ENCODE measurements around the gene KCNS1. TPM values are rescaled to one million over a fixed set of nuclear protein-coding genes. Genes with fewer than 3 reads are reported as not detected.
A peak's percentile ranks its signal among the peaks of the same experiment; 100 is the strongest.

KCNS1 gene
- total RNA-seq, 6 experiments from 2014 or later: 0.46 to 0.95 (median 0.73) TPM

DNA sequence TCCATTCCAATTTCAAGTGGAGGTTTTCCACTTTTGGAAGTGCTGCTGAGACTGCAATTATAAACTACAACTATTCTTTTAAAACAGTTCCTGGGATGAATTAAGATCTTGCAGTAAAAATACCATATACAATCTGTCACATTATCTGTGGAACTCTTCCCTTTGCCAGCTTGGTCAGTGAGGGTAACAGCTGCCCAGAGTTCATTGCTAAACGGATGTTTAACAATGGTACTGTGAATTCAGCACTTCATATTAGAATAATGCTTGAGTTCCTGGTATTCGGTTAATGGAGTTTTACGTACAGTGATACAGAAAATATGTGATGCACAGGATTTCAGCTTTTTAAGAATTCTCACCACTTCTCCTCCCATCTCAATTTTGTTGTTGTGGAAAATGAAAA, 51.5 kb downstream of the KCNS1 start:
- TF ChIP-seq, protein P1, sequence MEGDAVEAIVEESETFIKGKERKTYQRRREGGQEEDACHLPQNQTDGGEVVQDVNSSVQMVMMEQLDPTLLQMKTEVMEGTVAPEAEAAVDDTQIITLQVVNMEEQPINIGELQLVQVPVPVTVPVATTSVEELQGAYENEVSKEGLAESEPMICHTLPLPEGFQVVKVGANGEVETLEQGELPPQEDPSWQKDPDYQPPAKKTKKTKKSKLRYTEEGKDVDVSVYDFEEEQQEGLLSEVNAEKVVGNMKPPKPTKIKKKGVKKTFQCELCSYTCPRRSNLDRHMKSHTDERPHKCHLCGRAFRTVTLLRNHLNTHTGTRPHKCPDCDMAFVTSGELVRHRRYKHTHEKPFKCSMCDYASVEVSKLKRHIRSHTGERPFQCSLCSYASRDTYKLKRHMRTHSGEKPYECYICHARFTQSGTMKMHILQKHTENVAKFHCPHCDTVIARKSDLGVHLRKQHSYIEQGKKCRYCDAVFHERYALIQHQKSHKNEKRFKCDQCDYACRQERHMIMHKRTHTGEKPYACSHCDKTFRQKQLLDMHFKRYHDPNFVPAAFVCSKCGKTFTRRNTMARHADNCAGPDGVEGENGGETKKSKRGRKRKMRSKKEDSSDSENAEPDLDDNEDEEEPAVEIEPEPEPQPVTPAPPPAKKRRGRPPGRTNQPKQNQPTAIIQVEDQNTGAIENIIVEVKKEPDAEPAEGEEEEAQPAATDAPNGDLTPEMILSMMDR (IDR thresholded peaks at IDR 0.05): no peak
- Mint-ChIP-seq H3K9me3 (no peaks in the 10 kb centered on the region), H3K36me3 (ENCODE audit: low read depth) (peaks cover 14% of the 10 kb centered on the region), H3K4me3 (no peak overlapping the region), H3K27ac (peak overlapping the region; percentile 34), H3K27me3 (ENCODE audit: insufficient read depth) (no peaks in the 10 kb centered on the region), H3K4me1 (ENCODE audit: low read depth) (peaks cover 72% of the 10 kb centered on the region)
- no peak for DNase-seq

DNA sequence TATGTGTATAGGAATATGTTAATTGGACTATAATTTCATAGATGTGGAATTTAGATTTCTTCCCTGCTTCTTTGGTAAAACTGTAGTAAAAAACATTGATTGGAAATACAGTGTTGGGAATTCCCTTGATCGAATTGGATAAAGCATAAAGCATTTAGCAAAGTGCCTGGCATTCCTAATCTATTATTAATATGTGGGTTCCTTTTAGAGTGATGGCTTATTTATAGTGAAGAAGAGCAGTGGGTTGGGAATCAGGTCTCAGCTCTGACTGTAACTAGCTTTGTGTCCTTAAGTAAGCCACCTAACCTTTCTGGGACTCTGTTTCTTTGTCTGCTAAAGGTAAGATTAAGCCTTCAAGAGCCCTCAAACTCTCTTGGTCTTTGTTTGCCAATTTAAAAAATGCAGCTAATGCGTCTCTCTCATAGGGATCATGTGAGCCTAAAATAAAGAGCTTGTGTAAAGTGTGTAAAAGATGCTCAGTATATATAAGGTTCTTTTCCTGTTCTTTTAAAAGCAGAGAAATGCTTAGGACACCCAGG, 53.3 kb downstream of the KCNS1 start:
- TF ChIP-seq, protein P1 (IDR thresholded peaks at IDR 0.05): no peak
- DNase-seq: no peak

DNA sequence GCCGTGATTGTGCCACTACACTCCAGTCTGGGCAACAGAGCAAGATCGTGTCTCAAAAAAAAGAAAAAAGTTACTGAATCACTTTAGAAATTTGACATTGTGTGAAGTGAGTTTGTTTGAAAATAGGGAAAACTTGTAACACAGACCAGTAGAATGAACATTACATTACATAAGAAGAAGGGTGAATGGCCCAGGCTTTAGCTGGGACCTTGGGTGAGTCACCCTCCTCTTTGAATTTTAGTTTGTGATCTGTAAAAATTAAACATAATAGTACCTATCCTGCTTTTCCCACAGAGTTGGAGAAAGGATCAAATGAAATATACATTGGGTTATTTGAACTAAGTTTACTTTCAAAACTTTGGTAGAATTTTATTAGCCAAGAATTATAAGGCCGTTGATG, 56.3 kb downstream of the KCNS1 start:
- peak overlapping the region; percentile 60 for H3K27ac Mint-ChIP-seq
- TF ChIP-seq, protein P1 (IDR thresholded peaks at IDR 0.05): no peak
- H3K9me3 Mint-ChIP-seq: no peaks in the 10 kb centered on the region
- H3K4me3 Mint-ChIP-seq: 0 out of 2 replicates have a peak overlapping the region, but pooled peaks have one; percentile 8
- no peak for DNase-seq
- H3K27me3 Mint-ChIP-seq (ENCODE audit: insufficient read depth): no peaks in the 10 kb centered on the region
- H3K36me3 Mint-ChIP-seq (ENCODE audit: low read depth): peaks cover 31% of the 10 kb centered on the region
- H3K4me1 Mint-ChIP-seq (ENCODE audit: low read depth): peaks cover 83% of the 10 kb centered on the region

More for the DNA sequence above, 53.3 kb downstream of the KCNS1 start:
- peaks cover 74% of the 10 kb centered on the region for H3K4me1 Mint-ChIP-seq (ENCODE audit: low read depth)
- H3K4me3 Mint-ChIP-seq: no peak overlapping the region
- peak overlapping the region; percentile 27; the same call in 1 of the 2 replicates for H3K27ac Mint-ChIP-seq
- H3K9me3 Mint-ChIP-seq: no peaks in the 10 kb centered on the region
- H3K27me3 Mint-ChIP-seq (ENCODE audit: insufficient read depth): no peaks in the 10 kb centered on the region
- H3K36me3 Mint-ChIP-seq (ENCODE audit: low read depth): peaks cover 24% of the 10 kb centered on the region

DNA sequence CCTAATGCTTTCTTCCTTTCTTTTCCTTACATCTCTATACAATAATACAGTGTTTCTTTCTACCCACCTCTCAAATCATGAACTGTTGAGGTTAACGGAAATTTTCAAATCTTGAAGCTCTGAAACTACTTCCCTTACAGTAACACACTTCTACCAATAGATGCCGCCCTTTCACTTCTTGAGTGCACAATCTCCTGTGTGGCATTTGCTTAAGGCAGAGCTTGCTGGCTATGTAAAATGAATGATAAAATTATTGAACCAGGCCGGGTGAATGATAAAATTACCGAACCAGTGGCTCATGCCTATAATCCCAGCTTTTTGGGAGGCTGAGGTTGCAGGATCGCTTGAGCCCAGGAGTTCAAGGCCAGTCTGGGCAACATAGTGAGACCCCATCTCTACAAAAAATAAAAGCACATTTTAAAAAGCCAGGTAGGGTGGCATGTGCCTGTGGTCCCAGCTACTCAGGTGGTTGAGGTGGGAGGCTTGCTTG, 56.8 kb downstream of the KCNS1 start:
- H3K27ac Mint-ChIP-seq: peak overlapping the region; percentile 60
- DNase-seq: peak; percentile 78
- TF ChIP-seq, protein P1 (IDR thresholded peaks at IDR 0.05): peak; percentile 93

DNA sequence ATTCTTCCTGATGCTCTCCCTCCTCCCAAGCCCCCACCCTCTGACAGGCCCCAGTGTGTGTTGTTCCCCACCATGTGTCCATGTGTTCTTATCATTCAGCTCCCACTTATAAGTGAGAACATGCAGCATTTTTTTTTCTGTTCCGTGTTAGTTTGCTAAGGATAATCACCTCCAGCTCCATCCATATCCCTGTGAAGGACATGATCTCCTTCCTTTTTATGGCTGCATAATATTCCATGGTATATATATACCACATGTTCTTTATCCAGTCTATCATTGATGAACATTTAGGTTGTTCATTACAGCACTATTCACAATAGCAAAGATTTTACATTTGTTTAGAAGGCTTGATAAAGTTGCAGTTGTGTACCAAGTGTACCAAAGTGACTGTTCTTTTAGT, 57.9 kb downstream of the KCNS1 start:
- no peaks in the 10 kb centered on the region for H3K9me3 Mint-ChIP-seq
- DNase-seq: no peak
- no peak overlapping the region for H3K4me3 Mint-ChIP-seq
- H3K27ac Mint-ChIP-seq: no peak overlapping the region
- H3K27me3 Mint-ChIP-seq (ENCODE audit: insufficient read depth): no peaks in the 10 kb centered on the region
- H3K4me1 Mint-ChIP-seq (ENCODE audit: low read depth): peaks cover 83% of the 10 kb centered on the region
- TF ChIP-seq, protein P1 (IDR thresholded peaks at IDR 0.05): no peak
- peaks cover 27% of the 10 kb centered on the region for H3K36me3 Mint-ChIP-seq (ENCODE audit: low read depth)

More for the DNA sequence above, 56.8 kb downstream of the KCNS1 start:
- Mint-ChIP-seq H3K4me3 (peak overlapping the region; percentile 8; the same call in 1 of the 2 replicates), H3K9me3 (no peaks in the 10 kb centered on the region), H3K36me3 (ENCODE audit: low read depth) (peaks cover 31% of the 10 kb centered on the region), H3K4me1 (ENCODE audit: low read depth) (peaks cover 83% of the 10 kb centered on the region), H3K27me3 (ENCODE audit: insufficient read depth) (no peaks in the 10 kb centered on the region)

Other genes with a start within 250 kb of the KCNS1 start
- gene YWHAB, start 215.4 kb downstream of the KCNS1 start, total RNA-seq (2021; fragmentation: NEBNext Ultra II Directional; extraction: Animal tissue kit (Norgen Biotek cat#: 25700)): 100 to 1,000 TPM; 284 to 315 (median 301) TPM
- gene PABPC1L, start 191.1 kb downstream of the KCNS1 start, total RNA-seq (2021; fragmentation: NEBNext Ultra II Directional; extraction: Animal tissue kit (Norgen Biotek cat#: 25700)): 10 to 100 TPM; 14.4 to 22.4 (median 16.6) TPM
- 10 to 100 TPM; 88.5 to 96.5 (median 93.0) TPM for gene TOMM34, start 140.7 kb downstream of the KCNS1 start, total RNA-seq (2021; fragmentation: NEBNext Ultra II Directional; extraction: Animal tissue kit (Norgen Biotek cat#: 25700))
- gene STK4, start 134.6 kb downstream of the KCNS1 start, total RNA-seq (2021; fragmentation: NEBNext Ultra II Directional; extraction: Animal tissue kit (Norgen Biotek cat#: 25700)): 10 to 100 TPM; 34.3 to 46.6 (median 36.6) TPM
- gene WFDC5, start 14.0 kb upstream of the KCNS1 start, total RNA-seq (2021; fragmentation: NEBNext Ultra II Directional; extraction: Animal tissue kit (Norgen Biotek cat#: 25700)): not detected
- not detected for gene WFDC12, start 23.3 kb upstream of the KCNS1 start, total RNA-seq (2021; fragmentation: NEBNext Ultra II Directional; extraction: Animal tissue kit (Norgen Biotek cat#: 25700))
- gene PI3, start 73.8 kb upstream of the KCNS1 start, total RNA-seq (2021; fragmentation: NEBNext Ultra II Directional; extraction: Animal tissue kit (Norgen Biotek cat#: 25700)): not detected
- not detected for gene SEMG1, start 105.9 kb upstream of the KCNS1 start, total RNA-seq (2021; fragmentation: NEBNext Ultra II Directional; extraction: Animal tissue kit (Norgen Biotek cat#: 25700))
- gene SEMG2, start 120.2 kb upstream of the KCNS1 start, total RNA-seq (2021; fragmentation: NEBNext Ultra II Directional; extraction: Animal tissue kit (Norgen Biotek cat#: 25700)): not detected
- under 1 TPM in 2 of 6 experiments, not detected in 4; 0.33 to 0.66 TPM for gene SLPI, start 153.4 kb upstream of the KCNS1 start, total RNA-seq (2021; fragmentation: NEBNext Ultra II Directional; extraction: Animal tissue kit (Norgen Biotek cat#: 25700))
- not detected for gene RBPJL, start 205.7 kb upstream of the KCNS1 start, total RNA-seq (2021; fragmentation: NEBNext Ultra II Directional; extraction: Animal tissue kit (Norgen Biotek cat#: 25700))
- not detected for gene MATN4, start 207.2 kb upstream of the KCNS1 start, total RNA-seq (2021; fragmentation: NEBNext Ultra II Directional; extraction: Animal tissue kit (Norgen Biotek cat#: 25700))
- gene SDC4, start 247.3 kb upstream of the KCNS1 start, total RNA-seq (2021; fragmentation: NEBNext Ultra II Directional; extraction: Animal tissue kit (Norgen Biotek cat#: 25700)): 100 to 1,000 TPM; 122 to 146 (median 135) TPM

All from HFFc6 (cell line).